Adrenal gland (tissue), 12 donors: ENCODE data around the gene SSTR3. TPM values are rescaled to one million over a fixed set of nuclear protein-coding genes. Genes with fewer than 3 reads are reported as not detected.

Experiments
- DNase-seq, 7 donors: peaks; one replicate each; pipeline ENCODE4 v3.0.0-alpha.2; 2019 to 2020
- H3K27ac ChIP-seq, 5 donors: fragments of 200-600 bp; sonication (generic) in 4 of 5; 1 replicate in 3 of 5; 2 replicates in 2 of 5; pipeline versions ENCODE4 v1.5.1 to v1.8.0; 2016 to 2020; ENCODE audit warnings: mild to moderate bottlenecking in 1 of 5
- H3K27me3 ChIP-seq: fragments of 200-600 bp; 2 replicates; pipeline ENCODE4 v1.8.0; 2021
- H3K36me3 ChIP-seq, 2 donors: fragments of 200-600 bp; replicated peaks in 1 of 2; 1 replicate in 1 of 2; 2 replicates in 1 of 2; pipeline versions ENCODE4 v1.5.1 to v1.8.0; 2018 to 2022
- H3K4me1 ChIP-seq, 2 donors: fragments of 200-600 bp; replicated peaks in 1 of 2; 1 replicate in 1 of 2; 2 replicates in 1 of 2; pipeline versions ENCODE4 v1.5.1 to v1.8.0; 2018 to 2021
- H3K4me3 ChIP-seq, 4 donors: fragments of 200-600 bp; sonication (generic) in 3 of 4; one replicate each; pipeline ENCODE4 v1.5.1; 2016 to 2018
- H3K9me3 ChIP-seq, 3 donors: fragments of 200-600 bp; sonication (generic) in 1 of 3; replicated peaks in 1 of 3; 1 replicate in 2 of 3; 2 replicates in 1 of 3; pipeline versions ENCODE4 v1.5.1 to v1.8.0; 2016 to 2021
- POLR2A ChIP-seq, 2 donors: fragments of 450-650 bp; IDR thresholded peaks; one replicate each; pipeline ENCODE4 v1.6.1; 2017; ENCODE audit warnings: antibody characterized with exemption in 2 of 2, mild to moderate bottlenecking in 2 of 2, moderate library complexity in 1 of 2
- WGBS, 4 donors: extraction: QIAGEN DNeasy Blood & Tissue Kit in 2 of 4; methylation state at CpG; one replicate each; pipeline versions ENCODE4 v1.1.5 to v1.1.7; 2013 to 2017; 5-methylcytosine and 5-hydroxymethylcytosine counted together
- intact Hi-C, 2 donors: fragments of 100-400 bp; cut with DNase I; formaldehyde crosslinking; loops; one replicate each; pipeline versions ENCODE4 v1.14.1 to v1.15.0; 2022 to 2023
- polyA plus RNA-seq, 3 donors: library from polyadenylated mRNA; stranded (reverse); fragments of 200-250 nt in 2 of 3; fragments of 350-450 nt in 1 of 3; fragmentation: Illumina TruSeq in 1 of 3; extraction: RNeasy Lipid Tissue Mini Kit (QIAGEN cat#74804) in 1 of 3; gene quantifications; one replicate each; pipeline ENCODE4 v1.2.3, GENCODE V29; 2013 to 2014
- total RNA-seq, 9 donors: library from RNA; depleted of rRNA in 4 of 9; stranded (reverse); fragments of >200 nt in 4 of 9; fragments of 120-200 nt in 1 of 9; fragmentation: NEBNext Ultra II Directional in 1 of 9; extraction: Animal tissue kit (Norgen Biotek cat#: 25700) in 1 of 9; gene quantifications; one replicate each; pipeline versions ENCODE4 v1.1.0 to v1.2.4, GENCODE V29; 2013 to 2023
- TF ChIP-seq, protein P1 (sequence below), 6 experiments: fragments of 450-650 bp in 4 of 6; fragments of 200-600 bp in 2 of 6; sonication (generic) in 1 of 6; IDR thresholded peaks; 1 replicate in 5 of 6; 2 replicates in 1 of 6; pipeline versions ENCODE4 v1.5.1 to v1.8.0; 2016 to 2021; ENCODE audit warnings: antibody characterized with exemption in 6 of 6, mild to moderate bottlenecking in 2 of 6, moderate library complexity in 1 of 6
- donor health status: healthy with polysubstance abuse.
- donor health status: Bipolar disorder and iron deficiency.
- donor health status: DM: yes; HTN: yes; CAD: no.
- donor health status: DM: no; HTN: no; CAD: no.
- donor health status: DM: no; HTN: no; CAD: no.
- donor health status: DM: yes; HTN: yes; CAD: no.

SSTR3 gene
- total and polyA plus RNA-seq, 12 donors = 0.28 to 2.0 (median 0.50) TPM; not detected in 1

DNA sequence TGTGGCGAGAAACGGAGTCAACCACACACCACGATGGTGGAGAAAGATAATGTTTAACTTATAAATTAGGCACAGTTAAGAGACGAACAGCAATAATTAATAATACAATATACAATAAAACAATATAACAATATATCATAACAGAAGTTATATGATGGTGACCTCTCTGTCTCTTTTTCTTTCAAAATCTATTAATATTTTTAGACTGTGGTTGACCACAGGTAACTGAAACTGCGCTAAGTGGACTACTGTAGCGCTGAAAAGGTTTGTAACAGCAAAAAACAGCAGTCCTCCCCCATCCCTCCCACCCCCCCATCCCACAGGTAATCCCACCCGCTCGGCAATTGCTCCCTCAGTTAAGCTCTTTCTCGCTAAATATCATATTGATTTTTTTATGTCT, 3.6 kb upstream of the SSTR3 start:
- H3K9me3 ChIP-seq = no peaks in the 10 kb centered on the region
- intact Hi-C loops = no loop called here

DNA sequence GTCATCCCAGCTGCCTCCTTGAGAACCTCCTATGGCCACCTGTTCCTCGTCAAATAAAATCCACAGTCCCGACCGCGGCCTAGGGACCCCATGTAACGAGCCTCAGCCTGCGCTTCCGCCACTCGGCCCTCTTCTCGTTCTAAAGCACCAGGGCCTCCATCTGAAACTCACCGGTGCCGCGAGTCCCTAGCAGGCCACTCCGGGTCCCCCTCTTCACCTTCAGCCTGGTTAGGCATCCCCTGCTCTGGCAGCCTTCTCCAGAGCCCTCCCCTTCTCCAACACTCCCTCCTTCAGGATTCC, 2.4 kb upstream of the SSTR3 start:
- 81 to 91% (median 89%) methylated on average over 13 of the region's 13 CpGs for WGBS, 4 donors
- peak in 2 of 7 donors; percentile 5 to 10 for DNase-seq
- Histone ChIP-seq H3K4me1 (peaks cover 0 to 6% of the 10 kb centered on the region in 2 donors), H3K4me3 (no peak overlapping the region), H3K27ac (no peak overlapping the region), H3K36me3 (no peaks in the 10 kb centered on the region), H3K27me3 (no peaks in the 10 kb centered on the region), H3K9me3 (no peaks in the 10 kb centered on the region)
- no peak for TF ChIP-seq POLR2A (IDR thresholded peaks at IDR 0.05)
- TF ChIP-seq, protein P1, sequence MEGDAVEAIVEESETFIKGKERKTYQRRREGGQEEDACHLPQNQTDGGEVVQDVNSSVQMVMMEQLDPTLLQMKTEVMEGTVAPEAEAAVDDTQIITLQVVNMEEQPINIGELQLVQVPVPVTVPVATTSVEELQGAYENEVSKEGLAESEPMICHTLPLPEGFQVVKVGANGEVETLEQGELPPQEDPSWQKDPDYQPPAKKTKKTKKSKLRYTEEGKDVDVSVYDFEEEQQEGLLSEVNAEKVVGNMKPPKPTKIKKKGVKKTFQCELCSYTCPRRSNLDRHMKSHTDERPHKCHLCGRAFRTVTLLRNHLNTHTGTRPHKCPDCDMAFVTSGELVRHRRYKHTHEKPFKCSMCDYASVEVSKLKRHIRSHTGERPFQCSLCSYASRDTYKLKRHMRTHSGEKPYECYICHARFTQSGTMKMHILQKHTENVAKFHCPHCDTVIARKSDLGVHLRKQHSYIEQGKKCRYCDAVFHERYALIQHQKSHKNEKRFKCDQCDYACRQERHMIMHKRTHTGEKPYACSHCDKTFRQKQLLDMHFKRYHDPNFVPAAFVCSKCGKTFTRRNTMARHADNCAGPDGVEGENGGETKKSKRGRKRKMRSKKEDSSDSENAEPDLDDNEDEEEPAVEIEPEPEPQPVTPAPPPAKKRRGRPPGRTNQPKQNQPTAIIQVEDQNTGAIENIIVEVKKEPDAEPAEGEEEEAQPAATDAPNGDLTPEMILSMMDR (IDR thresholded peaks at IDR 0.05) = no peak
- intact Hi-C loops = no loop called here

More for the DNA sequence above, 3.6 kb upstream of the SSTR3 start:
- DNase-seq = no peak
- no peak for TF ChIP-seq POLR2A (IDR thresholded peaks at IDR 0.05)
- TF ChIP-seq, protein P1 (IDR thresholded peaks at IDR 0.05) = no peak
- H3K36me3 ChIP-seq = no peaks in the 10 kb centered on the region
- no peak overlapping the region for H3K4me3 ChIP-seq
- no peaks in the 10 kb centered on the region for H3K27me3 ChIP-seq
- 81 to 91% (median 84%) methylated on average over 9 of the region's 9 CpGs for WGBS, 4 donors
- peaks cover 0 to 6% of the 10 kb centered on the region in 2 donors for H3K4me1 ChIP-seq
- H3K27ac ChIP-seq = no peak overlapping the region

DNA sequence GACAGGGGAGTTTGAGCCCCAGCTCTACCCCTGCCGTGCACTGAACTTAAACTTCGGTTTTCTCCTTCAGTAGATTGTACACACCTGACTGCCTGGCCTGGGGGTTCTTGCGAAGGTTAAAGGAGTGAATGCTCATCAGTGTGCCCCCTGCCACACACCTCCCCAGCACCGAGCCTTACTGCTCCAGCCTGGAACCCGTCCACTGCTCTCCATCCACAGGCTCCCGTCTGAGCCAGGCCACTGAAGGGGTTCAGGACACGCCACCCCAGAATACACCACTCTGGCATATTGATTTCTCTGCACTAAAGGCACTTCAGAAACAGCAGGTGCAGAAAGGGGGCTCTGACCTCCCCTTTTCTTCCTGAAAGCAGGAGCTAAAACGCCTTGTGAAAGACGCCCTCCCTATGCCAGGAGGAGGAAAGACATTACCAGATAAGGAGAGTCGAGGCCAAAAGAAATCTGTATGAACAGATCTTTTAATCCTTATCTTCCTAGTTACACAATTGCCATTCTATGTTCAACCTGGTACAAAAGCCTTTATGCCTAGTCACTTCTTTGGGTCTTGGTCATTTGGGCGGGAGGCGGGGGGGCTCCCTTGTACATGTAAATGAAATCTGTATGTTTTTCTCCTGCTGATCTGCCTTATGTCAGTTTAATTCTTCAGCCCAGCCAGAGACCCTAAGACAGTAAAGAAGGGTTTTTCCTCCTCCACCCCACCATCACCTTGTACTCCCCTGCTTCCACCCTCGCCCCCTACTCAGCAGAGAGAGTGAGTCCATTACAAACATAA, 1.9 kb upstream of the SSTR3 start:
- Histone ChIP-seq H3K36me3 (no peaks in the 10 kb centered on the region), H3K4me1 (peaks cover 0 to 6% of the 10 kb centered on the region in 2 donors), H3K27ac (no peak overlapping the region), H3K27me3 (no peaks in the 10 kb centered on the region), H3K4me3 (no peak overlapping the region), H3K9me3 (no peaks in the 10 kb centered on the region)
- intact Hi-C loops = no loop called here
- 79 to 89% (median 85%) methylated on average over 12 to 13 of the region's 13 CpGs for WGBS, 4 donors
- TF ChIP-seq, protein P1 (IDR thresholded peaks at IDR 0.05) = no peak
- TF ChIP-seq POLR2A (IDR thresholded peaks at IDR 0.05) = no peak
- DNase-seq = peak in 2 of 7 donors; percentile 7 to 14

DNA sequence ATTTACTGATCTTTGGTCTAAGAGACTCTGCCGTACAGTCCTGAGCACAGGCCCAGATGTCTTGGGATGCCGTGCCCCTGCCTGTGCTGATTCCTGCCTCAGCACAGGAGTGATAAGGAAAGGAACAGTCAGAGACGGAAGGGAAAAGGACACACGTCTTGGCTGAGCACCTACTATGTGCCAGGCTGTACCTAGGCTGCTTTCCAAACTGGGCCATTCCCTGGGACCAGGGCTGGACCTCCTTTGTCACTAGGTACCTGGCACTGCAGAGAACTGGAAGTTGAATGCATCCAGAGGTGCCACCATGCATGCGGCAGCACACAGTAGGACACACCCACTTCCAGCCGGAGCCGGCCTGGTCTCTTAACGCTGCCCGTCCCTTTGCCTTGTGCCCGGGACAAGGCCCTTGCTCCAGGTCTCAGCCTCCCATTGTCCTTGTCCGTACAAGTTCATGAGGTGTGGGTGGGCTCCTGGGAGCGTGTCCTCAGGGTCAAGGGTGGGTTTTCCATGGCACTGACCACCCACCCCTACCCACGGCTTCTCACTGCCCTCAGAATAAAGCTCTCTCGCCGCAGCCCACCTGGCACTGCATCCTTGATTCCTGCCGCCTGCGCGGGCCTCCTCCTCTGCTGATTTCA, 1.1 kb upstream of the SSTR3 start:
- H3K27me3 ChIP-seq = no peaks in the 10 kb centered on the region
- no peak overlapping the region for H3K4me3 ChIP-seq
- DNase-seq = peak in 2 of 7 donors; percentile 10 to 13
- no peaks in the 10 kb centered on the region for H3K9me3 ChIP-seq
- H3K4me1 ChIP-seq = peaks cover 0 to 6% of the 10 kb centered on the region in 2 donors
- intact Hi-C loops = no loop called here
- 84 to 90% (median 88%) methylated on average over 12 to 18 of the region's 18 CpGs for WGBS, 4 donors
- no peak overlapping the region for H3K27ac ChIP-seq
- no peaks in the 10 kb centered on the region for H3K36me3 ChIP-seq
- TF ChIP-seq POLR2A (IDR thresholded peaks at IDR 0.05) = no peak
